IPS-11a (cell line): ENCODE results near the gene SETBP1.

Experiments used
- H3K4me3 ChIP-seq: one replicate; pipeline ENCODE4 v1.5.1; 2013; ENCODE audit warnings: low read depth, low read length, control low read depth

SETBP1 gene

DNA sequence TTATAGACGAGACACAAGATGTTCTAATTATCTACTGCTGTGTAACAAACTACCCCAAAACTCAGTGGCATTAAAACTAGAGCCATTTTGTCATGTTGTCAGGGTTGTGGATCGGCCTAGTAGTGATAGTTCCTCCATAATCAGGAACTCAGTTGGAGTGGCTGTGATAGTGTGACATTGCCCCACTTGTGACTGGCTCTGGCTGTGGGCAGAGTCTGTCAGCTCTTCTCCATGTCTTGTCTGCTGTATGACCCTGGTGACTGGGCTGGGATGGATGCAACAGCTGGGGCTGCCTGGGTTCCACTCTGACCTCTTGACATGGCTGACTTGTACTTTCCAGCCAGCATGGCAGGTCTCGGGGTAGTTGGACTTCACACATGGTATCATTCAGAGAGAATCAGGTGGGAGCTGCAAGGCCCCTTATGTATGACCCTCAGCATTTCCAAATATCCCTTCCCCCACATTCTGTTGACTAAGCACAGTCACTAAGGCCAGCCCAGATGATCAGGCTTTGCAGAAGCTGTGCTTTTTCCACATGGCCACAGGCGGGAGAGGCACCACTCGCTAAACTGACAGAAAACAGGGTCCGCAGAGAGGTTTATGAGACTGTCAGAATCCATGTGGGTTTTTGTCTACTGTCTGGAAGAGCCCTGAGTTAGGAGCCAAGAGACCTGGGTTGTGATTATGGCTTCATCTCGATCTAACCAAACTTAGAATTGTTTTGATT is 50.3 kb downstream of the SETBP1 start:
- no peak overlapping the region for H3K4me3 ChIP-seq

DNA sequence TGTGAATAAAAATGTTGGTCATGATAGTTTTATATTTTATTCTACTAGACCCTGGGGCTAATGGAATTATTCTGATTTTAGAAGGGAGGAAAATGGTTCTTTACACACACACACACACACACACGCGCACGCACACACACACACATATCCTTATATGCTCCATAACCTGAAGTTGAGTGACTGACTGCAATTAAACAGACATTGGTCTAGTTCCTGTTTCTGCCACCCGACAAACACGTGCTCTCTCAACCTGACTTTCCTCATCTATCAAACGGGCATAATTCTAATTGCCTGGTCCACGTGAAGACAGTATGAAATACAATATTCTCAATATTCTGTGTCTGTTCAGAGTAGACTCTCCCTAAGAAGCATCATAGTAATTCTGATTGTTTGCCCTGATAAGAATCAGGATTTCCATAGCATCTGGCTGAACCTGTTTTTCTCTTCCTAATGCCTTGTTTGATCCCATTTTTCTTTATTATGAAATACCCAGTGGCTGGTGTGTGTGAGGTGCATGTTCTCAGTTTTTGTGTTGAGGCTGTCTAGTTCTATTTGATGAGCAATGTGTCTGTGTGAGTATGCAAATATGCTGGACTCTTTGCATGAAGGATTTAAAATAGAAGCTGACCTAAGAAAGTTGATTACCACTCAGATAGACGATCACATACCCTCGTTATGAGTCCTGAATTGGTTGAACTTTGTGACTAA is 51.0 kb downstream of the SETBP1 start:
- no peak overlapping the region for H3K4me3 ChIP-seq

DNA sequence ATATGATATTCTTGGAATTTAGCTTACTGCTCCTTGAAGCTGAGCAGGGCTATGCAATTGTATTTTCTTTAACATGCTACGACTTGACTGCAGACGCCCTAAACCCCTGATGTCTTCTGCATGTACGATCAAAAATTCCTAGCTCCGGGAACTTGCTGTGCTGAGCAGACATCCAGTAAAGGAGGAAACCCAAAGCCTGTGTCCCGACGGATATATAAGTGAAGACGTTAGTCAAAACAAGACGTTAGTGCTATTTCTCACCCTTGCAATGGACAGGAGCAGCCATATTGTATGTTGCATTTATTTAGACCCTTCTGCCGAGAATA is 51.5 kb downstream of the SETBP1 start:
- no peak overlapping the region for H3K4me3 ChIP-seq

GRCh38 chr18:44732599-44732998 is 51.9 kb downstream of the SETBP1 start:
- H3K4me3 ChIP-seq, result no peak overlapping the region

- no peak overlapping the region for H3K4me3 ChIP-seq
Observed at GRCh38 chr18:44733069-44733753, 52.5 kb downstream of the SETBP1 start.

- H3K4me3 ChIP-seq, result no peak overlapping the region
Observed at GRCh38 chr18:44733754-44734465, 53.2 kb downstream of the SETBP1 start.

- H3K4me3 ChIP-seq, result no peak overlapping the region
Observed at GRCh38 chr18:44735096-44735495, 54.4 kb downstream of the SETBP1 start.

DNA sequence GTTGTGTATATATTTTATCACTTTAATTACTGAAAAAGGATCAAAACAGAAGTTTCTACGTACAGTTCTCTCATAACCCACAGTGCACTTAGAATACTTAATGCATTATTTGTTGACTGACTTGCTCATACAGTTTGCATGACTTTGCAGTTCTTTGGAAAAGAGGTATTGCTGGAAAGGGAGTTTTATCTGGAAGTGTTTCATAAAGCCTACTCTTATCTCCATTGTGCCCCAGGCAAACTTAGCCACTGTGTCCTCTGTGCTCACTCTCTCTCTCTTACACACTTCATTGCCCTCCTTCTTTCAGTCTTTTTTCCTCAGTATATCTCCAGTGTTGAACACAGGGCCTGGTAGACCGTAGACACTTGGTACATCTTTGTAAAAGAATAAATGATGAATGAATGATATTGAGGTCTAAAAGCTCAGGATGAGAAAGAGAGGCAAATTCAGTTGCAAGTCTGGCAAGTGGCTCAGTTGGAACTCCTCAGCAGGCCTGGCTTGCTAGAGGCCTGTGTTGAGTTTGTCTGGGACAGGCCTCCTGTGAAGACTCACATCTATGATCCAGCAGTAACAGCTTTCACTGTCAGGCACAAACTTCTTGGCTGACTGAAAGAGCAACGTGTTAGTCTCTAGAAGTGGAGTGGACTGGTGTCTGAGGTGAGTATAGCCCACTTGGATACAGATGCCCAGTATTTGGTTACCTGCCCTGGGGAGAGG is 56.1 kb downstream of the SETBP1 start:
- H3K4me3 ChIP-seq, result no peak overlapping the region

DNA sequence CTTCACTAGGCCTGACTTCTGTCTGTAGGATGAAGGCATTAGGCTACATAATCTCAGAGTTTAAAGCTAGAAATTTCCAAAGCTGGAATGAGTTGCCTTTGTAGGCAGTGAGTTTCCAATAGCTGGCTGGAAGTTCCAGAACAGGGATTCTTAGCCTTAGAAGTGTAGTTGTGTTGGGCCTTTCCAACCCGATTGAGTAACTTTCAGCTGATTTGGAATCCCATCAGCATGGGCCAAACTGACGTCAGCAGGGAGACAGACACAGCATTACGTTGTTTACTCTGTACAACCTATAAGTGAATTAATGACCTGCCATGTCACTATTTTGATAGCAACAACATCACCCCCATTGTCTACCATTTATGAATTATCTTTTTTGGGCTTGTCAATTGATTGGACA is 56.9 kb downstream of the SETBP1 start:
- no peak overlapping the region for H3K4me3 ChIP-seq

DNA sequence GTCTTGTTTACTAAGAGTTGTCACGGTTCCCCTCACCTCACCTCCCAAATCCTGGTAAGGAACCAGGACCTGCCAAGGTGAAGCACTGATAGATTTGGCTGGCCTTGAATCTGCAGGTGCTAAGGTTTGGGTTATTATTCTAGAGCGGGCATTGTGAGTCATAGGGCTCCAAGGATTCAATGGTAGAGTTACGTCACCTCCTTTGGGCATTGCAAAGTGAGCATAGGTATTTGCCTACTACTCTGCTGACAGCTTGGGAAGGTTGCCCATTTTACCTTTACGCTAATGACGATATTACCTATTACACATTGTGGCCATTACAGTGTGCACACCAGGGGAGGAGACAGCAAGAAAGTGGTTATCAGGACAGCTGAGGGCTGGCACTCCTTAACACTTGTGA is 59.3 kb downstream of the SETBP1 start:
- no peak overlapping the region for H3K4me3 ChIP-seq

DNA sequence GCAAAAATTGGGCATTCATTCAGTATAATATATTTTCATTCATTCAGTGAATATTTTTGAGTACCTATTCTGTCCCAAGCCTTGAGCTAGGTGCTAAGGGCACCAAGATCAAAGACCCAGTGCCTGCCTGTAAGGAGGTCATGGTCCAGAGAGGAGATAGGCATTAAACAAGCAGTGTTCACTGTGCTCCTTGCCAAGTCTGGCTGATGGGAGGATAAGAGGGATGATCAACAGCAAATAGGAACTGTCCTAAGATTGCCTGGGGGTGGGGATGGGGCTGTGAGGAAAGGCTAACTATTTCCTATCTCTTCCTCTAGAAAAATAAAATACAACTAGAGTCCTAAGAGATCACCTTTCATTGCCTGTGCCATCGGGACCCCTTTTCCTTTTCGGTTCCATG is 60.4 kb downstream of the SETBP1 start:
- no peak overlapping the region for H3K4me3 ChIP-seq

GRCh38 chr18:44741511-44741910 is 60.8 kb downstream of the SETBP1 start:
- no peak overlapping the region for H3K4me3 ChIP-seq

- H3K4me3 ChIP-seq, result no peak overlapping the region
Observed at GRCh38 chr18:44742126-44742525, 61.4 kb downstream of the SETBP1 start.

GRCh38 chr18:44742718-44743311 is 62.1 kb downstream of the SETBP1 start:
- no peak overlapping the region for H3K4me3 ChIP-seq

- no peak overlapping the region for H3K4me3 ChIP-seq
Observed at GRCh38 chr18:44743631-44744030, 62.9 kb downstream of the SETBP1 start.

- no peak overlapping the region for H3K4me3 ChIP-seq
Observed at GRCh38 chr18:44744161-44745121, 63.8 kb downstream of the SETBP1 start.

DNA sequence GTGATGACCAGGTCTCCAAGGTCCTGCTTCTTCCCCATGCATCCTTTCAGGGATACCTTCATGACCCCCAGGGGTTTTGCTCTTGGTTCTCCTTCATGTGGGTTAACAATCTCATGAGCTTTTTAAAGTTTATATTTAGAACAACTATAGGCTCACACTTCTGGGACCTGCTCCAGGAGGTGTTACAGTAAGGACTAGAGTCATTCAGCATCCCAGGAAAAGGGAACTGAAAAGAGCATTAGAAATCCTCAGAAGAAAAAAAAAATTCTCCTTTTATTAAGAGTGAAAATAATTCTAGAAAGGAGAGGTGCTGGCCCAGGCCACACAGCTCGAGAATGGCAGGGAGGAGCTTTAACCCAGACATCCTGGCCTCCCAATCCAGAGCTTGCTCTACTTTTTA is 66.5 kb downstream of the SETBP1 start:
- no peak overlapping the region for H3K4me3 ChIP-seq

DNA sequence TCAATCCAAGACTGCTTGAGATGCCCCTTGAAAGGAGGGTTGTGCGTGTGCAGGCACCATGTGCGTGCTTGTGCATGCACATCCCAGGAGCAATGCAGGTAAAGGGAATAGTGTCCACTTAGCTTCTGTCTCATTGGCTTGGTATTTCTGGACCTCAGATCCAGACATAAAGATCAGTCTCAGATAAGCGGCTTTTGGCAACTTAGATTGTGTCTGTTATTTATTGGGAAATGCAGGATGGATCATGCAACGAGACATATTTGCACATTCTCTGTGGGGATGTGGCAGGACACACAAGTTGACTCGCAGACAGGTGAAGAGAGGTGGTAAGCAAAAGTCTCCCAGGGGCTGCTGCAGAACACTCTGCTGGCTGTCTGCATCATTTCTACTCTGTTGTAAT is 67.9 kb downstream of the SETBP1 start:
- no peak overlapping the region for H3K4me3 ChIP-seq

GRCh38 chr18:44750774-44751173 is 70.1 kb downstream of the SETBP1 start:
- no peak overlapping the region for H3K4me3 ChIP-seq
